Measurements from ENCODE around the gene GUCA2B.

Gene GUCA2B

GRCh38 chr1:42152907-42153600 lies at the start of gene GUCA2B:
Gene GUCA2B (plus strand): TSS chr1:42153410. CDS start chr1:42153451, 41 bp downstream.
- no peak for DNase-seq

- DNase-seq, result no peak
Observed at GRCh38 chr1:42105025-42105424, 48.2 kb upstream of the GUCA2B start.

- no peak for DNase-seq
Observed at GRCh38 chr1:42108309-42108708, 44.9 kb upstream of the GUCA2B start.

- DNase-seq, result no peak
Observed at GRCh38 chr1:42109600-42109999, 43.6 kb upstream of the GUCA2B start.

- no peak for DNase-seq
Observed at GRCh38 chr1:42114229-42114628, 39.0 kb upstream of the GUCA2B start.

- no peak for DNase-seq
Observed at GRCh38 chr1:42117214-42117613, 36.0 kb upstream of the GUCA2B start.

GRCh38 chr1:42118125-42118524 lies 35.1 kb upstream of the GUCA2B start:
- DNase-seq, result no peak

GRCh38 chr1:42122408-42122807 lies 30.8 kb upstream of the GUCA2B start:
- DNase-seq, result no peak

- DNase-seq, result no peak
Observed at GRCh38 chr1:42125552-42125951, 27.7 kb upstream of the GUCA2B start.

GRCh38 chr1:42127767-42128166 lies 25.4 kb upstream of the GUCA2B start:
- no peak for DNase-seq

- DNase-seq, result no peak
Observed at GRCh38 chr1:42128499-42128898, 24.7 kb upstream of the GUCA2B start.

- no peak for DNase-seq
Observed at GRCh38 chr1:42128964-42129363, 24.2 kb upstream of the GUCA2B start.

GRCh38 chr1:42130061-42130660 lies 23.0 kb upstream of the GUCA2B start:
- no peak for DNase-seq

GRCh38 chr1:42133390-42133789 lies 19.8 kb upstream of the GUCA2B start:
- no peak for DNase-seq

GRCh38 chr1:42133809-42134526 lies 19.2 kb upstream of the GUCA2B start:
- no peak for DNase-seq

GRCh38 chr1:42135426-42135825 lies 17.8 kb upstream of the GUCA2B start:
- no peak for DNase-seq

GRCh38 chr1:42136466-42136865 lies 16.7 kb upstream of the GUCA2B start:
- DNase-seq, result no peak

GRCh38 chr1:42137766-42138165 lies 15.4 kb upstream of the GUCA2B start:
- no peak for DNase-seq

- DNase-seq, result no peak
Observed at GRCh38 chr1:42138586-42138985, 14.6 kb upstream of the GUCA2B start.

GRCh38 chr1:42139444-42139843 lies 13.8 kb upstream of the GUCA2B start:
- no peak for DNase-seq

- no peak for DNase-seq
Observed at GRCh38 chr1:42140191-42140590, 13.0 kb upstream of the GUCA2B start.

- DNase-seq, result no peak
Observed at GRCh38 chr1:42141978-42142377, 11.2 kb upstream of the GUCA2B start.

- DNase-seq, result no peak
Observed at GRCh38 chr1:42142894-42143675, 10.1 kb upstream of the GUCA2B start.
